ENCODE data around the gene HOXD12.

The HOXD12 gene, protein sequence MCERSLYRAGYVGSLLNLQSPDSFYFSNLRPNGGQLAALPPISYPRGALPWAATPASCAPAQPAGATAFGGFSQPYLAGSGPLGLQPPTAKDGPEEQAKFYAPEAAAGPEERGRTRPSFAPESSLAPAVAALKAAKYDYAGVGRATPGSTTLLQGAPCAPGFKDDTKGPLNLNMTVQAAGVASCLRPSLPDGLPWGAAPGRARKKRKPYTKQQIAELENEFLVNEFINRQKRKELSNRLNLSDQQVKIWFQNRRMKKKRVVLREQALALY

GRCh38 chr2:176099728-176100546 lies at the start of gene HOXD12:
TSS of gene HOXD12 (plus strand) at chr2:176099795. CDS start at chr2:176099802, 7 bp downstream.
- peak; percentile 72 for DNase-seq (ENCODE audit: low spot score)

- no peak for DNase-seq (ENCODE audit: low spot score)
Measured at GRCh38 chr2:176056406-176056805, 43.2 kb upstream of the HOXD12 start.

- no peak for DNase-seq (ENCODE audit: low spot score)
Measured at GRCh38 chr2:176063958-176064357, 35.6 kb upstream of the HOXD12 start.

- peak; percentile 62 for DNase-seq (ENCODE audit: low spot score)
Measured at GRCh38 chr2:176066645-176067588, 32.7 kb upstream of the HOXD12 start.

GRCh38 chr2:176067589-176068418 lies 31.8 kb upstream of the HOXD12 start:
- peak; percentile 65 for DNase-seq (ENCODE audit: low spot score)

- DNase-seq (ENCODE audit: low spot score) = peak; percentile 56
Measured at GRCh38 chr2:176068419-176068832, 31.2 kb upstream of the HOXD12 start.

DNA sequence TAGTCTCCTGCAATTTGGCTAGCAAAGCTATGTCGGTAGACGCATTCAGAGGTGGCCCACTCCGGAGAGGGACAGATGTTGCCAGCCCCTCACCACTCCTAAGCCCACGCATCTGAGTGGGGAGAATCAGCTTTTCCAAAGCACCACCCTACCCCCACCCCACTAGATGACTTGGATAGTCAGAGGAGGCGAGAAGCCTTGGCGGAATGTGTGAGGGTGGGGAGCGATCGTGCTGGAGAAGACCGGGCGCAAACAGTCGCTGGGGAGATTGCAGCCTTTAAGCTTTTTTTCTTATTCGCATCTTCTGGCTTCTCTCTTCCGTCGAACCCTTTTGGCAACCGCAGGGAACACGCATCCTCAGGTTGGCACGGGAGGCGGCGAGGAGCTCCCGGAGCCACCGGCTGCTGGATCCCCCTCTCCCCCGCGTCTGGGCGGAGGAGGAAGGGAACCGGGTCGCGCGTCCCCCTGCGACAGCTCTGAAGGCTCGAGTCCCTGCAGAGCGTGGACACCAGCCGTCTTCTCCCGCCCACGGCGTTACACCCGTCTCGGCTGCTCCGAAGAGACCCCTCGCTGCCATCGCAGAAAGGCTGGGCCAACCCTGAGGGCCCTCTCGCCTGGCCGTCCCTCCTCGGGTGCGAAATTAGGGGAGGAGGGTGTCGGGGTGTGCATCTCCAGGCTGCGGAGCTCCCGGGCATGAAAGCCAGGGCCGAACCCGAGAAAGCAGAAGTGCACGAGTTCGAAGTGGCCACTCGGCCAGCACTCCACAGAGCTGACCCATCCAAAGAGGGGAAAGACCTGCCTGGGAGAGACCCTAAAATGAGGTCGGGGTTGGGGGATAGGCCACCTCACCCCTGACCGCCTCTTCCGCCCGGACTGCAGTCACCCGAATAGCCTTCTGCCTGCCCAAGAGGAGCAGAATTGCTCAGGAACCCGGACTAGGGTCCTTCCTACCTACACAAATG lies 28.0 kb upstream of the HOXD12 start:
- no peak for DNase-seq (ENCODE audit: low spot score)

DNA sequence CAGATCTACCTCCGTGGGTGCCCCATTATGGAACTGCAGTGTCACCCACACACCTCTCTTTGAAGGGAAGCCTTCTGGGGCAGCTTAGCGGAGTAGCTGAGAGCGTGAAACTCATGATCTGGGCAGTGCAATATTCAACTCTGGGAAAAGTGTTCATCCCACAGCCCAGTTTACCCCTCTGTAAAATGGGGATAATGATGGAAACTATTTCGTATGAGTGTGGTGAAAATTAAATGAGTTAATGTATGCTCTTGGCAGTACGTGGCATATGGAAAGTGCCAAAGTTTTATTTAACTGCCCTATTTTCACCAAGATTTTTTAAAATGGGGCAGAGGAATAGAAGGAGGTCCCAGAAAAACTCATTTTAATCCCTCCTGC lies 27.3 kb upstream of the HOXD12 start:
- no peak for DNase-seq (ENCODE audit: low spot score)

- peak; percentile 65 for DNase-seq (ENCODE audit: low spot score)
Measured at GRCh38 chr2:176072951-176073904, 26.4 kb upstream of the HOXD12 start.

DNA sequence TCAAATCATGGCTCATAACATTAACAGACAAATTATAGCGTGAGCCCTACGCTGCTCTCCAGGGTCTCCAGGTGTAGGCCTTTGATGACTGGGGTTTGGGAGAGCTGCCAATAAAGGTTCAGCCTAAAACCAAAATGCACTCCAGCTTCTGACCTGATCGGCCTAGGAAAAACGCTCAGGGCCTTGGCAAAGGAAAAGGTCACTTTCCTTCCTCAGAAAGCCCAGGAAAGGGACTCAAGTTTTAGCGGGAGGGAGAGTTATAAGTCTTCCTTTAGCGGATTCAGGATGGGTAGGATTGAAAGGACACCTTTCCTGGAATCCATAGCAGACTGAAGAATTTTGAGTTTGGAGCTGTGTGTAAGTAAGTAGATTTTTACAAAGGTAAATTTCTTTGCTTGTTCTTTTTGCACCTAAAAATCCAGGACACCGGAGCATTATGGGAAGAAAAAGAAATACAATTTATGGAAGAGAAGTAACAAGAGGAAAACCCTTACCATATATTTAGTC lies 24.6 kb upstream of the HOXD12 start:
- no peak for DNase-seq (ENCODE audit: low spot score)

- DNase-seq (ENCODE audit: low spot score) = peak; percentile 66
Measured at GRCh38 chr2:176075481-176075880, 24.1 kb upstream of the HOXD12 start.

DNA sequence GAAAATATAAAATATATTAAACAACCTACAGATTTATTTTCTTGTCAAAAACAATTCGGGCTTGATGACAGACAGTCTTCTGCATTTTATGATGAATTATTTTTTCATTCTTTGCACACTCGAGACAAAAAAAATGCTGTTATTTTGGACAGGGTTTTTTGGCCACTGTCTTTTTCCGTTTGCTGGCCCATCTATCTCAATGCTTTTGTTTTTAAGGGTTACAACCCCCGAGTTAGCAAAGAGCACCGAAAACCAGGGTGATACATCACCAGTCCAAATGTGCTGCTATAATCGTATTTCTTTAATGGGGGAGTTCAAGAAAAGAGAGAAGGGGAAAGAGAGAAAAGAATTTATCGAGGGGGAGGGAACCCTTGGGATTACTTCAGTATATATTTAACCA lies 23.5 kb upstream of the HOXD12 start:
- DNase-seq (ENCODE audit: low spot score) = no peak

DNA sequence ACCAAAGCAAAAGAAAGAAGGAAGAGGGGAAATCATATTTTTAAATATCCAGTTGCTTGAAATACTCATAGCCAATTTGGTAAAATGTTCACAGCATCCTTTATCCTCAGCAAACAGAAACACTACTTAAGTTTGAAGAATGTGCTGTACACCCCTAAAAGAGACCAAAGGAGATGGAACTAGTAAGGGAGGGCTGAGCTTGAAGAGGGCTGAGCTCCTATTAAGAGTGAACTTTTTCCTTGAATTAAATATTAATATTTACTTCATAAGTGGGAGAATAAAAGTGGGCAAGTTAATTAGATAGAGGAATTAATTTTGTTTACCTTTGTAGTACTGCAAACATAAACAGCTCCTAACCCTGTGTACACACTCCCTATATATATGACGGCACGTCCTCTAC lies 22.8 kb upstream of the HOXD12 start:
- DNase-seq (ENCODE audit: low spot score) = no peak

GRCh38 chr2:176078541-176079284 lies 20.9 kb upstream of the HOXD12 start:
- DNase-seq (ENCODE audit: low spot score) = peak; percentile 64

- peak; percentile 64 for DNase-seq (ENCODE audit: low spot score)
Measured at GRCh38 chr2:176079285-176079830, 20.2 kb upstream of the HOXD12 start.

GRCh38 chr2:176079831-176080539 lies 19.6 kb upstream of the HOXD12 start:
- peak; percentile 75 for DNase-seq (ENCODE audit: low spot score)
